ENCODE data around the gene TIMM8B.

DNA sequence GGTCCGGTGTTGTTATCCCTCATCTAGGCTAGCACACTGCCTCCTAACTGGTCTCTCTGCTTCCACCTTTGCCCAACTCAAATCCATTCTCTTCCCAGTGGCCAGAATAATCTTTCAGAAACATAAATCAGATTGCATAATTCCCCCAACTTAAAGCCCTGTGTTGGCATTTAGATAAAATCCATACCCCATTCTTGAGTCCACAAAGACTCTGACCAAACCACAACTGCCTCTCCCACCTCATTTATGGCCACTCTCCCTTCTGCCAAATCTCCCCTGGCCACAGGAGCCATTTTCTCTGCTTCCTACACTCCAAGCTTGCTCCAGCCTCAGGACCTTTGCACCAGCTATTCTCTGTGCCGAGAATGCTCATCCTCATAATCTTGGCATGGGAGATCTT is 40.5 kb upstream of the TIMM8B start:
- TF ChIP-seq TARDBP (IDR thresholded peaks at IDR 0.05) (no peak), FOXA1 (IDR thresholded peaks at IDR 0.05) (no peak), ZNF384 (IDR thresholded peaks at IDR 0.05) (no peak), NFRKB (IDR thresholded peaks at IDR 0.05) (no peak), CTBP1 (IDR thresholded peaks at IDR 0.05; ENCODE audit: borderline replicate concordance) (no peak), SP1 (IDR thresholded peaks at IDR 0.05) (no peak), FOXM1 (IDR thresholded peaks at IDR 0.05; ENCODE audit: borderline replicate concordance) (no peak), LEF1 (IDR thresholded peaks at IDR 0.05; ENCODE audit: borderline replicate concordance) (no peak)
